Caco-2 (cell line): Measurements from ENCODE around the gene DPM2. TPM values are rescaled to one million over a fixed set of nuclear protein-coding genes. Genes with fewer than 3 reads are reported as not detected.

Source experiments
- BruUV-seq: library from RNA; stranded (reverse); fragments of 400-500 nt; replicated peaks from 2 replicates; lab custom pipeline; 2021; lab: Mats Ljungman, UMichigan
- CTCF ChIA-PET: fragments of 300-600 bp; sonication (Branson Sonifier 250); formaldehyde crosslinking; loops from one replicate; lab custom pipeline; 2022; ENCODE audit warnings: antibody characterized with exemption; lab: Charles Lee
- POLR2A ChIA-PET: fragments of 300-600 bp; sonication (Branson Sonifier 250); formaldehyde crosslinking; loops from one replicate; lab custom pipeline; 2022; ENCODE audit warnings: antibody characterized with exemption; lab: Charles Lee
- DNase-seq, 2 experiments: peaks; one replicate each; pipeline versions ENCODE4 v3.0.0 to v3.0.0-alpha.2; 2020 to 2022
- H3K27me3 ChIP-seq: replicated peaks from 2 replicates; pipeline ENCODE4 v1.6.0; 2011; ENCODE audit warnings: low read length; ENCODE audit not compliant: control insufficient read depth, insufficient read depth
- H3K36me3 ChIP-seq: 2 replicates; pipeline ENCODE4 v1.5.1; 2011; ENCODE audit warnings: low read length; ENCODE audit not compliant: control insufficient read depth, insufficient read depth
- H3K4me1 ChIP-seq: fragments of 250-450 bp; sonication (Bioruptor Pico); 2 replicates; pipeline ENCODE4 v1.5.1; 2020; ENCODE audit warnings: mild to moderate bottlenecking
- H3K4me3 ChIP-seq: 2 replicates; pipeline ENCODE4 v1.5.1; 2011; ENCODE audit warnings: low read depth, mild to moderate bottlenecking, control low read depth, low read length
- H3K9me3 ChIP-seq: fragments of 250-450 bp; sonication (Bioruptor Pico); 2 replicates; pipeline ENCODE4 v1.5.1; 2020; ENCODE audit warnings: mild to moderate bottlenecking, moderate library complexity
- H3K27ac Mint-ChIP-seq: one replicate; pipeline ENCODE4 v1.8.0; 2022; ENCODE audit warnings: mixed read lengths; ENCODE audit not compliant: unreplicated experiment
- H3K27me3 Mint-ChIP-seq: one replicate; pipeline ENCODE4 v1.8.0; 2022; ENCODE audit warnings: mixed read lengths; ENCODE audit not compliant: insufficient read depth, unreplicated experiment
- H3K36me3 Mint-ChIP-seq: one replicate; pipeline ENCODE4 v1.8.0; 2022; ENCODE audit warnings: mild to moderate bottlenecking, mixed read lengths; ENCODE audit not compliant: insufficient read depth, unreplicated experiment
- H3K4me1 Mint-ChIP-seq: one replicate; pipeline ENCODE4 v1.8.0; 2022; ENCODE audit warnings: low read depth, mixed read lengths; ENCODE audit not compliant: unreplicated experiment
- H3K4me3 Mint-ChIP-seq: one replicate; pipeline ENCODE4 v1.8.0; 2022; ENCODE audit warnings: mild to moderate bottlenecking, moderate library complexity, mixed read lengths; ENCODE audit not compliant: unreplicated experiment
- H3K9me3 Mint-ChIP-seq: one replicate; pipeline ENCODE4 v1.8.0; 2022; ENCODE audit warnings: mixed read lengths; ENCODE audit not compliant: unreplicated experiment
- CTCF ChIP-seq, 2 experiments: fragments of 200-600 bp in 1 of 2; IDR thresholded peaks; 1 replicate in 1 of 2; 2 replicates in 1 of 2; pipeline versions ENCODE4 v1.5.1 to v1.8.0; 2011 to 2022; ENCODE audit warnings: antibody characterized with exemption in 1 of 2, control low read depth in 1 of 2, inconsistent platforms in 1 of 2, low read depth in 1 of 2, low read length in 1 of 2, mild to moderate bottlenecking in 1 of 2, moderate library complexity in 1 of 2; ENCODE audit not compliant: insufficient read depth in 1 of 2, severe bottlenecking in 1 of 2, unreplicated experiment in 1 of 2
- intact Hi-C: fragments of 100-400 bp; cut with micrococcal nuclease; formaldehyde crosslinking; loops from one replicate; pipeline ENCODE4 v1.10.0; 2022; ENCODE audit not compliant: unreplicated experiment
- total RNA-seq: library from RNA; stranded (reverse); gene quantifications from 2 replicates; pipeline ENCODE4 v1.2.3, GENCODE V29; 2022

DPM2 gene
- total RNA-seq, 1 experiment from 2014 or later, result 38.7 TPM

DNA sequence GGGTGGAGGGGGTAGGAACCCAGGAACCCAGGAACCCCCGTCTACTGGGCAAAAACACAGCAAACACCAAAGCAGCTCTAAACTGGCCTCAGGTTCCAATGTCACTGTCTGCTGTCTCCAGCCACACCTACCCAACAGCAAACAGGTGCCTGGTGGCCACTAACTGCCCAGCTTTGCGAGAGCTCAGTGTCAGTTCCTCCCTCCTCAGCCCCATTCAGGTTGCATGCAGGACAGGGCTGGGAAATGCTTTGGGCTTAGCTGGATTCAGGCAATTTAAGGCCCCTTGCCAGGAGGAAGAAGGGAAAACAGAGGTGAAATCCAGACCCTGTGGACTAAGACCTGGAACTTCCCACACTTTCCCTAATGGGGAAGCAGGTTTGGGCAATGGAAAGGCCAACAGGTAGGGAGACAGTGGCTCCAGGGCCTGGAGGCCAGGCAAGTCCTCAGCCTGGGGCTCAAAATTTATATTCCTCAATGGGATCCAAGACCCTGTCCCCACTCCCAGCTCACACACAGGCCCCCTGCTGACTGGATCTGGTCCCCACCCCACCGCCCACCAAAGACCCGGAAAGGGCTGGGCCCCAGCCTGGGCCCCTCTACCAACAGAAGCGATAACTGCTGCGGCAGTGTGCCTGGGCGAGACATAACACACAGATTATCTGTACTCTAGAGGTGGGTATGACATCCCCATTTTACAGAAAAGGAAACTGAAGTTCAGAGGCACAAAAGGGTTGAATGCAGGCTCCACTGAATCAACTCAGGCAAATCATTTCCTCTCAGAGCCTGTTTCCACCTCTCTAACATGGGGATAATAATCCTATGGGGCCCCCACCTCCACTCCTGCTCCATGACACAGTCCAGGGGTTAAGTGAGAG lies 39.6 kb upstream of the DPM2 start:
- intact Hi-C loops, result no loop called here
- Mint-ChIP-seq H3K27me3 (no peaks in the 10 kb centered on the region), H3K4me1 (peaks cover 27% of the 10 kb centered on the region), H3K9me3 (no peaks in the 10 kb centered on the region), H3K4me3 (peak overlapping the region; percentile 95), H3K27ac (peak overlapping the region; percentile 35), H3K36me3 (peaks cover 14% of the 10 kb centered on the region)
- BruUV-seq, result no TSS peak
- ChIA-PET POLR2A (no interaction called here), CTCF (interaction anchor here (0.5 to 2.3 kb wide), 7 partner anchors 11 to 193 kb away, joined by 3 to 11 read pairs (median 4); partner anchors contain the start of gene NAIF1)
- Histone ChIP-seq H3K27me3 (no peaks in the 10 kb centered on the region), H3K36me3 (no peaks in the 10 kb centered on the region; the same call in 1 of the 2 replicates), H3K9me3 (no peaks in the 10 kb centered on the region), H3K4me3 (peak overlapping the region; percentile 18), H3K4me1 (peaks cover 34% of the 10 kb centered on the region)
- no peak for DNase-seq
- TF ChIP-seq CTCF (IDR thresholded peaks at IDR 0.05; ENCODE audit: insufficient read depth in 1 of 2, low read depth in 1 of 2, low read length in 1 of 2, severe bottlenecking in 1 of 2, unreplicated experiment in 1 of 2), result no peak

DNA sequence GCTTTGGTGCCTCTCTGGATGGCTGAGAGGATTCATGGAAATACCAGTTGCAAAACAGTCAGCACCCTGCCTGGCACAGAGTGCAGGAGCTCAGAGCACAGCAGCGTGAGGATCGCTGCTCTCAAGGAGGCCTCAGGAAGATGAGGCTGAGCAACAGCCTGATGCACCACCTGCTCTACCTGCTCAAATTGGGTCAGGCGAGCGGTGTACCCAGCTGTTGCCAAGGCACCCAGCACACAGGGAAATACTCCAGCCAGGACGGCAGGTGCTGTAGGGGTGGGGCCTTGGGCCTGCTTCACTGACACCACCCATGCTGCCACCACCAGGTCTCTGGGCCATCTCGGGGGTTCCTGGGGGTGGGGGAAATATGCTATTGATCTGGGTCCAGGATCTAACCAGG lies 38.8 kb upstream of the DPM2 start:
- Histone ChIP-seq H3K36me3 (no peaks in the 10 kb centered on the region; the same call in 1 of the 2 replicates), H3K4me1 (peaks cover 38% of the 10 kb centered on the region), H3K9me3 (no peaks in the 10 kb centered on the region), H3K4me3 (no peak overlapping the region), H3K27me3 (no peaks in the 10 kb centered on the region)
- H3K36me3 Mint-ChIP-seq, result peaks cover 14% of the 10 kb centered on the region
- peaks cover 28% of the 10 kb centered on the region for H3K4me1 Mint-ChIP-seq
- peak overlapping the region; percentile 58 for H3K27ac Mint-ChIP-seq
- ChIA-PET CTCF (interaction anchor here (0.9 to 2.3 kb wide), 2 partner anchors 21 to 33 kb away, joined by 3 to 9 read pairs; no protein-coding TSS in a partner anchor), POLR2A (no interaction called here)
- no peak for DNase-seq
- no peaks in the 10 kb centered on the region for H3K27me3 Mint-ChIP-seq
- no peak overlapping the region for H3K4me3 Mint-ChIP-seq
- BruUV-seq, result no TSS peak
- TF ChIP-seq CTCF (IDR thresholded peaks at IDR 0.05; ENCODE audit: insufficient read depth in 1 of 2, low read depth in 1 of 2, low read length in 1 of 2, severe bottlenecking in 1 of 2, unreplicated experiment in 1 of 2), result no peak
- H3K9me3 Mint-ChIP-seq, result no peaks in the 10 kb centered on the region
- intact Hi-C loops, result no loop called here

- no peak overlapping the region for H3K4me3 Mint-ChIP-seq
- no peaks in the 10 kb centered on the region for H3K9me3 Mint-ChIP-seq
- Histone ChIP-seq H3K4me3 (no peak overlapping the region), H3K27me3 (no peaks in the 10 kb centered on the region), H3K4me1 (peaks cover 36% of the 10 kb centered on the region), H3K36me3 (no peaks in the 10 kb centered on the region; the same call in 1 of the 2 replicates), H3K9me3 (no peaks in the 10 kb centered on the region)
- no TSS peak for BruUV-seq
- no peaks in the 10 kb centered on the region for H3K27me3 Mint-ChIP-seq
- no peak for DNase-seq
- TF ChIP-seq CTCF (IDR thresholded peaks at IDR 0.05; ENCODE audit: insufficient read depth in 1 of 2, low read depth in 1 of 2, low read length in 1 of 2, severe bottlenecking in 1 of 2, unreplicated experiment in 1 of 2), result no peak
- intact Hi-C loops, result no loop called here
- peaks cover 28% of the 10 kb centered on the region for H3K4me1 Mint-ChIP-seq
- POLR2A ChIA-PET, result no interaction called here
- H3K36me3 Mint-ChIP-seq, result peaks cover 14% of the 10 kb centered on the region
- CTCF ChIA-PET, result interaction anchor here (1.4 kb wide), 1 partner anchor 20 kb away, joined by 4 read pairs; no protein-coding TSS in a partner anchor
- peak overlapping the region; percentile 58 for H3K27ac Mint-ChIP-seq
These were observed 38.0 kb upstream of the DPM2 start for GRCh38 chr9:127975376-127976315.
